Neural progenitor cell (in vitro differentiated cells): Measurements from ENCODE around the gene NCF2. TPM values are rescaled to one million over a fixed set of nuclear protein-coding genes. Genes with fewer than 3 reads are reported as not detected.
"Not testable (repeated sequence)": the region's sequence is repeated elsewhere in the genome, so short reads cannot be mapped to it uniquely, and the experiment has no call there.

Experiments used
- DNase-seq: peaks from one replicate; pipeline ENCODE4 v3.0.0-alpha.2; 2016; ENCODE audit warnings: low spot score
- H2AFZ ChIP-seq: fragments of 200-600 bp; sonication (generic); replicated peaks from 2 replicates; pipeline ENCODE4 v1.6.1; 2016; ENCODE audit warnings: antibody characterized with exemption
- H3F3A ChIP-seq: fragments of 200-600 bp; sonication (generic); 2 replicates; pipeline ENCODE4 v1.6.1; 2016; ENCODE audit warnings: antibody characterized with exemption, low read depth
- H3K27ac ChIP-seq: fragments of 200-600 bp; sonication (generic); 2 replicates; pipeline ENCODE4 v1.5.1; 2016; ENCODE audit warnings: mild to moderate bottlenecking
- H3K27me3 ChIP-seq: fragments of 200-600 bp; sonication (generic); 2 replicates; pipeline ENCODE4 v1.6.1; 2016; ENCODE audit warnings: mild to moderate bottlenecking, moderate library complexity
- H3K36me3 ChIP-seq: fragments of 200-600 bp; sonication (generic); 2 replicates; pipeline ENCODE4 v1.5.1; 2016
- H3K4me1 ChIP-seq: fragments of 200-600 bp; sonication (generic); 2 replicates; pipeline ENCODE4 v1.6.1; 2016; ENCODE audit warnings: mixed run types
- H3K4me2 ChIP-seq: fragments of 200-600 bp; sonication (generic); 2 replicates; pipeline ENCODE4 v1.6.1; 2016
- H3K4me3 ChIP-seq: fragments of 200-600 bp; sonication (generic); 2 replicates; pipeline ENCODE4 v1.5.1; 2016
- H3K79me2 ChIP-seq: fragments of 200-600 bp; sonication (generic); 2 replicates; pipeline ENCODE4 v1.6.1; 2016; ENCODE audit warnings: low read depth
- H3K9ac ChIP-seq: fragments of 200-600 bp; sonication (generic); 2 replicates; pipeline ENCODE4 v1.6.1; 2016
- H3K9me3 ChIP-seq: fragments of 200-600 bp; sonication (generic); 2 replicates; pipeline ENCODE4 v1.5.1; 2016; ENCODE audit warnings: low read depth
- H4K20me1 ChIP-seq: fragments of 200-600 bp; sonication (generic); 2 replicates; pipeline ENCODE4 v1.6.1; 2016; ENCODE audit warnings: low read depth
- H3K27ac Mint-ChIP-seq: 3 replicates; pipeline ENCODE4 v1.8.0; 2021; ENCODE audit warnings: mixed read lengths
- H3K27me3 Mint-ChIP-seq: 2 replicates; pipeline ENCODE4 v1.8.0; 2022; ENCODE audit warnings: low read depth, mild to moderate bottlenecking, inconsistent platforms, moderate library complexity, mixed read lengths; ENCODE audit not compliant: insufficient read depth
- H3K36me3 Mint-ChIP-seq: 3 replicates; pipeline ENCODE4 v1.8.0; 2021; ENCODE audit warnings: mixed read lengths
- H3K4me1 Mint-ChIP-seq: 3 replicates; pipeline ENCODE4 v1.8.0; 2021; ENCODE audit warnings: mixed read lengths
- H3K4me3 Mint-ChIP-seq: 3 replicates; pipeline ENCODE4 v1.8.0; 2021; ENCODE audit warnings: mild to moderate bottlenecking, moderate library complexity, mixed read lengths
- H3K9me3 Mint-ChIP-seq: 3 replicates; pipeline ENCODE4 v1.8.0; 2020; ENCODE audit warnings: mixed read lengths
- CTCF ChIP-seq: fragments of 200-600 bp; sonication (generic); IDR thresholded peaks from 2 replicates; pipeline ENCODE4 v1.5.1; 2017; ENCODE audit warnings: antibody characterized with exemption, mild to moderate bottlenecking
- EZH2 ChIP-seq: fragments of 200-600 bp; sonication (generic); IDR thresholded peaks from 2 replicates; pipeline ENCODE4 v1.6.1; 2017; ENCODE audit warnings: antibody characterized with exemption, mild to moderate bottlenecking, moderate library complexity
- EZH2phosphoT487 ChIP-seq: fragments of 200-600 bp; sonication (generic); IDR thresholded peaks from 2 replicates; pipeline ENCODE4 v1.6.1; 2017; ENCODE audit warnings: antibody characterized with exemption
- total RNA-seq: library from RNA; depleted of rRNA; stranded (reverse); fragments of >200 nt; gene quantifications from 2 replicates; pipeline ENCODE4 v1.2.3, GENCODE V29; 2015; ENCODE audit warnings: low replicate concordance

The NCF2 gene
- total RNA-seq, 1 donor from 2014 or later = not detected

GRCh38 chr1:183619781-183620180, 29.5 kb upstream of the NCF2 start:
- Histone ChIP-seq H4K20me1 (no peaks in the 10 kb centered on the region), H3F3A (peaks cover 10% of the 10 kb centered on the region), H3K27ac (no peak overlapping the region), H3K9me3 (no peaks in the 10 kb centered on the region), H3K4me1 (no peaks in the 10 kb centered on the region), H3K36me3 (no peaks in the 10 kb centered on the region), H3K9ac (no peak overlapping the region), H3K79me2 (no peaks in the 10 kb centered on the region), H3K4me2 (no peak overlapping the region), H2AFZ (no peak overlapping the region), H3K27me3 (no peaks in the 10 kb centered on the region), H3K4me3 (no peak overlapping the region)
- Mint-ChIP-seq H3K27me3 (peaks cover under 1% of the 10 kb centered on the region), H3K9me3 (no peaks in the 10 kb centered on the region), H3K27ac (no peak overlapping the region), H3K4me1 (no peaks in the 10 kb centered on the region), H3K4me3 (no peak overlapping the region), H3K36me3 (no peaks in the 10 kb centered on the region)
- no peak for DNase-seq
- TF ChIP-seq CTCF (no peak), EZH2 (no peak), EZH2phosphoT487 (no peak)

GRCh38 chr1:183618202-183618601, 27.9 kb upstream of the NCF2 start:
- H3K9me3 Mint-ChIP-seq, H3K27me3 Mint-ChIP-seq, H3K4me3 Mint-ChIP-seq, H3K79me2 ChIP-seq, H3K4me1 Mint-ChIP-seq, H3K27ac ChIP-seq, H3K4me1 ChIP-seq, H3K27me3 ChIP-seq, DNase-seq, H3F3A ChIP-seq, H2AFZ ChIP-seq, H4K20me1 ChIP-seq, H3K9me3 ChIP-seq, H3K4me3 ChIP-seq, H3K9ac ChIP-seq, H3K36me3 Mint-ChIP-seq, H3K27ac Mint-ChIP-seq, H3K4me2 ChIP-seq, H3K36me3 ChIP-seq: not testable (repeated sequence)

- H4K20me1 ChIP-seq, H3K79me2 ChIP-seq, DNase-seq, H3K36me3 Mint-ChIP-seq, H2AFZ ChIP-seq, H3F3A ChIP-seq, H3K9me3 ChIP-seq, H3K27me3 ChIP-seq, H3K27me3 Mint-ChIP-seq, H3K27ac Mint-ChIP-seq, H3K4me2 ChIP-seq, H3K9ac ChIP-seq, H3K4me1 Mint-ChIP-seq, H3K4me3 ChIP-seq, H3K4me1 ChIP-seq, H3K27ac ChIP-seq, H3K9me3 Mint-ChIP-seq, H3K4me3 Mint-ChIP-seq, H3K36me3 ChIP-seq: not testable (repeated sequence)
These were observed 22.7 kb upstream of the NCF2 start for GRCh38 chr1:183612975-183613374.

DNA sequence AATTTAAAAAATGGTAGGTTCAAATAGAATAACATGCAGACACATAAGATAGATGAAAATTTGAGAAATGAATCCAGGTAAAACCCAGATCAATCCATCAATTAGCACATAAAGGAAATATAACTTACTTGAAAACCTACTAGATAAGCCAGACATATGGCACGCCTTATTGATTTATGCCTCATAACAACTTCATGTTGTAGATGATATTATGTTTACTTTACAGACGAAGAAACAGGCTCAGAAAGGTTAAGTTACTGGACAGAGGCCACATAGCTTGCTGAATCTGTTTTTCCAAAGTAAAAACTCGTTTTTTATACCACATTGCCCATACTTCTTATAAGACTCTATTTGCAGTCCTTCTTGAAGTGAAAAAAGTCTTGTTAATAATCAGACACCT, 22.1 kb upstream of the NCF2 start:
- no peak overlapping the region for H3K4me3 ChIP-seq
- H3K27ac Mint-ChIP-seq = no peak overlapping the region
- peaks cover 7% of the 10 kb centered on the region for H3K27me3 Mint-ChIP-seq
- H4K20me1 ChIP-seq = no peaks in the 10 kb centered on the region
- TF ChIP-seq EZH2 = no peak
- no peak for TF ChIP-seq CTCF
- no peak for TF ChIP-seq EZH2phosphoT487
- H3K27ac ChIP-seq = no peak overlapping the region
- no peak overlapping the region for H3K4me2 ChIP-seq
- H3K79me2 ChIP-seq = no peaks in the 10 kb centered on the region
- no peaks in the 10 kb centered on the region for H3K36me3 Mint-ChIP-seq
- H2AFZ ChIP-seq = no peak overlapping the region
- no peaks in the 10 kb centered on the region for H3K9me3 ChIP-seq
- no peaks in the 10 kb centered on the region for H3K36me3 ChIP-seq
- no peak overlapping the region for H3K9ac ChIP-seq
- DNase-seq = no peak
- no peaks in the 10 kb centered on the region for H3F3A ChIP-seq
- no peaks in the 10 kb centered on the region for H3K27me3 ChIP-seq
- no peaks in the 10 kb centered on the region for H3K9me3 Mint-ChIP-seq
- H3K4me1 ChIP-seq = no peaks in the 10 kb centered on the region
- H3K4me3 Mint-ChIP-seq = no peak overlapping the region
- H3K4me1 Mint-ChIP-seq = no peaks in the 10 kb centered on the region
